HG02870 (cell line): ENCODE measurements around the gene MT1M.
"Not testable (repeated sequence)": the region's sequence is repeated elsewhere in the genome, so short reads cannot be mapped to it uniquely, and the experiment has no call there.

ENCODE experiments used
- ATAC-seq: cut with Tn5 transposase; IDR thresholded peaks from one replicate; pipeline ENCODE4 v1.9.1; 2021; ENCODE audit warnings: mild to moderate bottlenecking, moderate library complexity; ENCODE audit not compliant: unreplicated experiment

MT1M gene

GRCh38 chr16:56671691-56672090 lies 39.2 kb downstream of the MT1M start:
- not testable (repeated sequence) for ATAC-seq

- not testable (repeated sequence) for ATAC-seq
These were observed 39.7 kb downstream of the MT1M start for GRCh38 chr16:56672171-56672570.

- ATAC-seq: no peak
These were observed 40.5 kb downstream of the MT1M start for GRCh38 chr16:56672761-56673536.

GRCh38 chr16:56673921-56674320 lies 41.5 kb downstream of the MT1M start:
- no peak for ATAC-seq

GRCh38 chr16:56674570-56674969 lies 42.1 kb downstream of the MT1M start:
- ATAC-seq: not testable (repeated sequence)

- ATAC-seq: no peak
These were observed 43.3 kb downstream of the MT1M start for GRCh38 chr16:56675685-56676210.

GRCh38 chr16:56677474-56677873 lies 45.0 kb downstream of the MT1M start:
- no peak for ATAC-seq

GRCh38 chr16:56679078-56679730 lies 46.7 kb downstream of the MT1M start:
- no peak for ATAC-seq

GRCh38 chr16:56679818-56680217 lies 47.4 kb downstream of the MT1M start:
- no peak for ATAC-seq

GRCh38 chr16:56681939-56682702 lies 49.7 kb downstream of the MT1M start, which contains the start of gene MT1X:
Gene MT1X (plus strand): TSS chr16:56682470. CDS start chr16:56682541, 71 bp downstream.
- ATAC-seq: peak; percentile 97

GRCh38 chr16:56682703-56683397 lies 50.4 kb downstream of the MT1M start:
- peak; percentile 3 for ATAC-seq
